IMR-90 (cell line): ENCODE results near the gene GRIN1. TPM values are rescaled to one million over a fixed set of nuclear protein-coding genes. Genes with fewer than 3 reads are reported as not detected.

Source experiments
- ATAC-seq: fragments of 200-7000 bp; cut with Tn5 transposase; 2 replicates; pipeline ENCODE4 v1.9.1; 2020; ENCODE audit warnings: low read depth, mild to moderate bottlenecking, moderate library complexity
- BruUV-seq: library from RNA; stranded (reverse); fragments of 400-500 nt; replicated peaks from 2 replicates; lab custom pipeline; 2021; lab: Mats Ljungman, UMichigan
- CTCF ChIA-PET: fragments of 300-600 bp; formaldehyde crosslinking; extraction: SDS; loops from one replicate; lab custom pipeline; 2021; ENCODE audit warnings: antibody characterized with exemption; lab: Yijun Ruan, JAX
- POLR2A ChIA-PET: fragments of 300-600 bp; sonication (Branson Sonifier 250); formaldehyde crosslinking; loops from one replicate; lab custom pipeline; 2022; ENCODE audit warnings: antibody characterized with exemption; ENCODE audit not compliant: unreplicated experiment; lab: Charles Lee
- DNase-seq: peaks from one replicate; pipeline ENCODE4 v3.0.0; 2013
- H2AFZ ChIP-seq: replicated peaks from 2 replicates; pipeline ENCODE3; 2013; ENCODE audit warnings: low read length, mild to moderate bottlenecking; ENCODE audit not compliant: poor library complexity
- H2AK5ac ChIP-seq: 2 replicates; pipeline ENCODE4 v1.6.1; 2013; ENCODE audit warnings: low read depth, low read length, inconsistent platforms
- H2AK9ac ChIP-seq: replicated peaks from 2 replicates; pipeline ENCODE3; 2013; ENCODE audit warnings: mild to moderate bottlenecking, low read depth, low read length, moderate library complexity; ENCODE audit not compliant: poor library complexity
- H2BK120ac ChIP-seq: 2 replicates; pipeline ENCODE4 v1.6.1; 2013; ENCODE audit warnings: low read depth, low read length, inconsistent platforms
- H2BK15ac ChIP-seq: 3 replicates; pipeline ENCODE4 v1.6.1; 2013; ENCODE audit warnings: low read depth, low read length, inconsistent platforms
- H2BK20ac ChIP-seq: 2 replicates; pipeline ENCODE4 v1.6.1; 2013; ENCODE audit warnings: low read depth, mild to moderate bottlenecking, inconsistent platforms, low read length, moderate library complexity
- H2BK5ac ChIP-seq: 2 replicates; pipeline ENCODE4 v1.6.1; 2013; ENCODE audit warnings: mild to moderate bottlenecking, low read depth, low read length, inconsistent platforms; ENCODE audit not compliant: poor library complexity, severe bottlenecking
- H3K14ac ChIP-seq: replicated peaks from 2 replicates; pipeline ENCODE4 v1.6.1; 2013; ENCODE audit warnings: low read depth, low read length, inconsistent platforms
- H3K18ac ChIP-seq: 2 replicates; pipeline ENCODE4 v1.6.1; 2013; ENCODE audit warnings: low read depth, low read length, control low read depth
- H3K23ac ChIP-seq: 2 replicates; pipeline ENCODE4 v1.6.1; 2013; ENCODE audit warnings: low read depth, low read length, inconsistent platforms
- H3K27ac ChIP-seq: 2 replicates; pipeline ENCODE4 v1.5.1; 2013; ENCODE audit warnings: mild to moderate bottlenecking, control low read depth, low read length; ENCODE audit not compliant: insufficient read depth
- H3K27me3 ChIP-seq: 2 replicates; pipeline ENCODE4 v1.6.1; 2013; ENCODE audit warnings: low read length; ENCODE audit not compliant: control insufficient read depth, insufficient read depth
- H3K36me3 ChIP-seq: 2 replicates; pipeline ENCODE4 v1.6.1; 2013; ENCODE audit warnings: low read length, mixed read lengths; ENCODE audit not compliant: control insufficient read depth, insufficient read depth
- H3K4ac ChIP-seq: 2 replicates; pipeline ENCODE4 v1.6.1; 2013; ENCODE audit warnings: low read depth, low read length, inconsistent platforms
- H3K4me1 ChIP-seq: 2 replicates; pipeline ENCODE4 v1.6.1; 2013; ENCODE audit warnings: low read length, mixed read lengths; ENCODE audit not compliant: control insufficient read depth, insufficient read depth
- H3K4me2 ChIP-seq: 2 replicates; pipeline ENCODE4 v1.6.1; 2013; ENCODE audit warnings: low read depth, mild to moderate bottlenecking, control low read depth, low read length, moderate library complexity
- H3K4me3 ChIP-seq: 2 replicates; pipeline ENCODE4 v1.5.1; 2013; ENCODE audit warnings: low read depth, mild to moderate bottlenecking, control low read depth, low read length, moderate library complexity; ENCODE audit not compliant: insufficient read depth
- H3K56ac ChIP-seq: 2 replicates; pipeline ENCODE4 v1.6.1; 2013; ENCODE audit warnings: low read length, inconsistent platforms; ENCODE audit not compliant: insufficient read depth; ENCODE audit errors: extremely low read depth
- H3K79me1 ChIP-seq, 2 experiments: 2 replicates each; pipeline ENCODE4 v1.6.1; 2013; ENCODE audit warnings: low read length in 2 of 2, inconsistent platforms in 1 of 2, low read depth in 1 of 2
- H3K9ac ChIP-seq: 2 replicates; pipeline ENCODE4 v1.6.1; 2013; ENCODE audit warnings: low read depth, low read length, control low read depth
- H3K9me1 ChIP-seq: 2 replicates; pipeline ENCODE4 v1.6.1; 2013; ENCODE audit warnings: low read length, inconsistent platforms; ENCODE audit not compliant: insufficient read depth
- H3K9me3 ChIP-seq: 2 replicates; pipeline ENCODE4 v1.6.1; 2013; ENCODE audit warnings: low read length; ENCODE audit not compliant: control insufficient read depth, insufficient read depth
- H4K20me1 ChIP-seq: 2 replicates; pipeline ENCODE4 v1.6.1; 2013; ENCODE audit warnings: low read length, inconsistent platforms; ENCODE audit not compliant: insufficient read depth
- H4K5ac ChIP-seq: 2 replicates; pipeline ENCODE4 v1.6.1; 2013; ENCODE audit warnings: mild to moderate bottlenecking, low read depth, low read length, control low read depth
- H4K8ac ChIP-seq, 2 experiments: 2 replicates each; pipeline ENCODE4 v1.6.1; 2013; ENCODE audit warnings: low read depth in 2 of 2, low read length in 2 of 2, control low read depth in 1 of 2, inconsistent platforms in 1 of 2
- H4K91ac ChIP-seq: 2 replicates; pipeline ENCODE4 v1.6.1; 2013; ENCODE audit warnings: low read depth, low read length, inconsistent platforms; ENCODE audit not compliant: insufficient read depth
- BHLHE40 ChIP-seq: fragments of 150-350 bp; IDR thresholded peaks from 2 replicates; pipeline ENCODE4 v1.6.1; 2016; ENCODE audit warnings: mild to moderate bottlenecking, low read depth, low read length
- CHD1 ChIP-seq: IDR thresholded peaks from 2 replicates; pipeline ENCODE4 v1.6.1; 2012; ENCODE audit warnings: low read depth, low read length, improper control_type of control experiment
- CTCF ChIP-seq: conservative IDR thresholded peaks from 2 replicates; pipeline ENCODE4 v1.5.1; 2012; ENCODE audit warnings: mild to moderate bottlenecking, low read depth, low read length, improper control_type of control experiment
- ELK1 ChIP-seq: fragments of 150-350 bp; IDR thresholded peaks from 2 replicates; pipeline ENCODE4 v1.6.1; 2016; ENCODE audit warnings: low read depth, mild to moderate bottlenecking, low read length, moderate library complexity, borderline replicate concordance
- FOS ChIP-seq: fragments of 150-350 bp; IDR thresholded peaks from 2 replicates; pipeline ENCODE4 v1.6.1; 2016; ENCODE audit warnings: low read depth, low read length
- MAZ ChIP-seq: IDR thresholded peaks from 2 replicates; pipeline ENCODE4 v1.6.1; 2012; ENCODE audit warnings: low read depth, mild to moderate bottlenecking, low read length, improper control_type of control experiment, moderate library complexity, borderline replicate concordance
- MXI1 ChIP-seq: IDR thresholded peaks from 2 replicates; pipeline ENCODE4 v1.6.1; 2012; ENCODE audit warnings: low read depth, mild to moderate bottlenecking, low read length, moderate library complexity, borderline replicate concordance
- NFE2L2 ChIP-seq: fragments of 150-350 bp; IDR thresholded peaks from 2 replicates; pipeline ENCODE4 v1.6.1; 2016; ENCODE audit warnings: low read depth, mild to moderate bottlenecking, low read length
- POLR2A ChIP-seq: IDR thresholded peaks from 2 replicates; pipeline ENCODE4 v1.6.1; 2012; ENCODE audit warnings: mild to moderate bottlenecking, low read depth, low read length
- RAD21 ChIP-seq: IDR thresholded peaks from 2 replicates; pipeline ENCODE4 v1.6.1; 2012; ENCODE audit warnings: low read length, improper control_type of control experiment
- RCOR1 ChIP-seq: IDR thresholded peaks from 2 replicates; pipeline ENCODE4 v1.6.1; 2012; ENCODE audit warnings: mild to moderate bottlenecking, low read length, improper control_type of control experiment; ENCODE audit not compliant: insufficient replicate concordance
- RFX5 ChIP-seq: IDR thresholded peaks from 2 replicates; pipeline ENCODE4 v1.8.0; 2012; ENCODE audit warnings: low read depth, mild to moderate bottlenecking, low read length, moderate library complexity
- SMC3 ChIP-seq: fragments of 150-350 bp; IDR thresholded peaks from 2 replicates; pipeline ENCODE4 v1.6.1; 2016; ENCODE audit warnings: low read depth, mild to moderate bottlenecking, antibody characterized with exemption, low read length, moderate library complexity
- USF2 ChIP-seq: fragments of 150-350 bp; IDR thresholded peaks from 2 replicates; pipeline ENCODE4 v1.6.1; 2017; ENCODE audit warnings: mild to moderate bottlenecking, antibody characterized with exemption, low read length, low read depth
- WGBS, 2 experiments: methylation state at CpG; one replicate each; pipeline versions ENCODE4 v1.1.5 to v1.1.7; 2013; ENCODE audit warnings: missing lambda C conversion rate in 2 of 2; ENCODE audit not compliant: insufficient read length in 1 of 2; ENCODE audit errors: extremely low coverage in 2 of 2; 5-methylcytosine and 5-hydroxymethylcytosine counted together
- dilution Hi-C: fragments of 300-500 bp; cut with HindIII; formaldehyde crosslinking; loops from one replicate; pipeline ENCODE4 v1.14.3; 2018; ENCODE audit warnings: low sequenced_read_pairs; ENCODE audit not compliant: unreplicated experiment
- in situ Hi-C: fragments of 300-500 bp; cut with MboI; formaldehyde crosslinking; loops from 3 replicates; pipeline ENCODE4 v1.14.3; 2019; ENCODE audit warnings: low sequenced_read_pairs, inconsistent platforms, mixed read lengths
- intact Hi-C: fragments of 100-400 bp; cut with micrococcal nuclease; formaldehyde crosslinking; loops from 2 replicates; pipeline ENCODE4 v1.10.0; 2022
- polyA plus RNA-seq, 3 experiments: library from polyadenylated mRNA; depleted of rRNA; stranded (reverse); fragments of >200 nt; gene quantifications; 2 replicates each; pipeline ENCODE4 v1.2.3, GENCODE V29; 2012; ENCODE audit warnings: low replicate concordance in 1 of 3
- total RNA-seq: library from RNA; depleted of rRNA; stranded (reverse); fragments of >200 nt; gene quantifications from 2 replicates; pipeline ENCODE4 v1.2.3, GENCODE V29; 2012

GRIN1 gene
- total and polyA plus RNA-seq, 2 of the 4 experiments (the other 2 are of a cell fraction), result 0.09 TPM; not detected in 1

GRCh38 chr9:137141976-137142936 is 3.3 kb downstream of the GRIN1 start:
- H3K27me3 ChIP-seq, result peaks cover 56% of the 10 kb centered on the region
- H3K9ac ChIP-seq, result no peak overlapping the region
- peaks cover 6% of the 10 kb centered on the region; the same call in 1 of the 2 replicates for H3K9me1 ChIP-seq
- H2BK5ac ChIP-seq, result no peak overlapping the region
- in situ Hi-C loops, result no loop called here
- H2BK15ac ChIP-seq, result no peak overlapping the region
- dilution Hi-C loops, result no loop called here
- WGBS, 2 experiments, result 63% methylated on average over 17 of the region's 24 CpGs; no CpG with 5 or more reads in 1 of the 2 experiments
- intact Hi-C loops, result no loop called here
- no peak for DNase-seq
- H3K56ac ChIP-seq, result no peak overlapping the region
- no peak overlapping the region for H3K27ac ChIP-seq
- H4K5ac ChIP-seq, result no peak overlapping the region
- no peak overlapping the region for H2BK20ac ChIP-seq
- ChIA-PET CTCF (no interaction called here), POLR2A (no interaction called here)
- H4K91ac ChIP-seq, result no peak overlapping the region
- H3K18ac ChIP-seq, result no peak overlapping the region
- H3K36me3 ChIP-seq, result no peaks in the 10 kb centered on the region
- H3K79me1 ChIP-seq, result no peaks in the 10 kb centered on the region
- H2BK120ac ChIP-seq, result no peak overlapping the region
- H2AK9ac ChIP-seq, result no peak overlapping the region
- no peak overlapping the region for H3K4me3 ChIP-seq
- no peaks in the 10 kb centered on the region for H3K9me3 ChIP-seq
- H2AFZ ChIP-seq, result no peak overlapping the region
- no peak overlapping the region for H4K8ac ChIP-seq
- H3K4me2 ChIP-seq, result no peak overlapping the region
- no peaks in the 10 kb centered on the region; the same call in 1 of the 2 replicates for H3K4me1 ChIP-seq
- ATAC-seq, result no peak
- H3K23ac ChIP-seq, result no peak overlapping the region
- H3K14ac ChIP-seq, result no peak overlapping the region
- no TSS peak for BruUV-seq
- H4K20me1 ChIP-seq, result no peaks in the 10 kb centered on the region; the same call in 1 of the 2 replicates
- H2AK5ac ChIP-seq, result no peak overlapping the region
- no peak overlapping the region for H3K4ac ChIP-seq
- no peak for TF ChIP-seq BHLHE40
- TF ChIP-seq RAD21, result no peak
- no peak for TF ChIP-seq CTCF
- TF ChIP-seq POLR2A, result no peak
- TF ChIP-seq SMC3, result no peak
- TF ChIP-seq MAZ, result no peak
- TF ChIP-seq MXI1, result no peak
- TF ChIP-seq RFX5, result no peak
- no peak for TF ChIP-seq ELK1
- no peak for TF ChIP-seq CHD1
- no peak for TF ChIP-seq NFE2L2
- no peak for TF ChIP-seq USF2
- TF ChIP-seq FOS, result no peak
- TF ChIP-seq RCOR1, result no peak
